Stomach (tissue), 4 donors: Measurements from ENCODE around the gene HPD.
A peak's percentile ranks its signal among the peaks of the same experiment; 100 is the strongest.

ENCODE experiments used
- CTCF ChIP-seq, 7 experiments: fragments of 450-650 bp in 4 of 7; fragments of 200-600 bp in 3 of 7; sonication (generic) in 3 of 7; IDR thresholded peaks; one replicate each; pipeline ENCODE4 v1.5.1; 2016 to 2019; ENCODE audit warnings: antibody characterized with exemption in 7 of 7, control low read depth in 2 of 7, mild to moderate bottlenecking in 1 of 7
- EP300 ChIP-seq: sonication (generic); formaldehyde crosslinking; IDR thresholded peaks from one replicate; pipeline ENCODE4 v1.6.1; 2017; ENCODE audit warnings: antibody characterized with exemption
- POLR2A ChIP-seq, 4 donors: fragments of 450-650 bp; IDR thresholded peaks; one replicate each; pipeline ENCODE4 v1.6.1; 2016; ENCODE audit warnings: antibody characterized with exemption in 4 of 4, control low read depth in 2 of 4, mild to moderate bottlenecking in 1 of 4, moderate library complexity in 1 of 4

DNA sequence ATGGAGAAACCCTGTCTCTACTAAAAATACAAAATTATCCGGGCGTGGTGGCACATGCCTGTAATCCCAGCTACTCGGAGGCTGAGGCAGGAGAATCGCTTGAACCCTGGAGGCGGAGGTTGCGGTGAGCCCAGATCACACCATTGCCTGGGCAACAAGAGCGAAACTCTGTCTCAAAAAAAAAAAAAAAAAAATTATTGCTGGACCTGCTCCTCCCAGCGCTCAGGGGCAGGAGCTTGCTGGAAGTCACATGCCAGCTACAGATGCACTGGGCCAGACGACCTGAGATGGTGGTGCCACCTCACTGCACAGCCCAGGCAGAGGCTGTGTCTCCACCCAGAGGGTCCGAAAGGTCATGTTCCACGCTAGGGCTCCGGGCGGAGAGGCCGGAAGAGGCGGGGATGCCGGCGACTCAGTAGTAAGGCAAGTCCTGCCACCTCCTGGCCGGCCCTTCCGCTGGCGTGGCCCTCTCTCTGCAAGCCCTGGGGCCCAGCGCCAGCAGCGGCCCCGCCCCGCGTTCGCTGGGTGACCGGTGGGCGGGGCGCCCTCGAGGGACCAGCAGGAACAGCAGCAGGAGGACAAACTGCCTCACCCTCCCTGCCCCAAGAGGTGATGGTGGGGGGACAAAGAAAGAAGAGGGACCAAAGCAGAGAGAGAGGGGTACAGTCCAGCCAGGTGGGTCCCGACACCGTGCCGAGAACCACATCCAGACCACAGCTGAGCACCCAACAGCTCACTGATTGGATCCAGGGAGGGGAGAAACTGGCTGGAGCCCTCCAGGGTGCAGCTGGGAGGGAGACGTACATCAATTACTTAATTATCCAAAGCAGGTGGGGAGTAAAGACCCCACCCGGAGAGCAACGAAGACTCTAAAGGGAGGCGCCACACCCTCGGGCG, 61.6 kb downstream of the HPD start:
- TF ChIP-seq CTCF (IDR thresholded peaks at IDR 0.05) (peak in 2 of 7 experiments; percentile 59 to 62), POLR2A (IDR thresholded peaks at IDR 0.05) (no peak), EP300 (no peak)
